ENCODE results near the gene GRIK1.

The GRIK1 gene

DNA sequence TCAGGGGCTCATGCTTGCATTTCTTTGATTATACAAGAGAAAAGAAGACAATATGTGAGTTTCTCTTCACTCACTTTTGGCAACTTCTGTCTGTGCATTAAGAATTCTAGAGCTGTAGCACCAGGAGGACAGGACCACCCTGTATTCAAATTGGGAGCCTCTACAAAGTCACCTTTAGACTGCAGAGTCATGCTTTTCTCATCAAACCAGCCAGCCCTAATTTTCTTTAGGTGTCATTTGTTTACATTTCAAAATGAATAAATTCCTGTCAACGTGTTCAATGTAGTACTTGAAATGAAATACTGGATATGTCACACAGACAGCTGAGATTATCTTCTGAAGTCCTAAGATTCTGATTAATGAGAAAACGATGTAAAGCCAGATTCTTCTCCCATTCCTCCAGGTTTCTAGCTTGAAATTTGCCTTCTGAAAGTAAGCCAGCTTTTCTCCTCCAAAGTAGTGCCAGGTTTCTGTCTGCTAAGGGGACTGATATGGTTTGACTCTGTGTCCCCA lies 177.2 kb downstream of the GRIK1 start:
- H3K27me3 ChIP-seq (ENCODE audit: insufficient read depth, low read length): no peaks in the 10 kb centered on the region
- TF ChIP-seq EZH2 (IDR thresholded peaks at IDR 0.05; ENCODE audit: borderline replicate concordance, low read length): no peak
- TF ChIP-seq, protein P1, sequence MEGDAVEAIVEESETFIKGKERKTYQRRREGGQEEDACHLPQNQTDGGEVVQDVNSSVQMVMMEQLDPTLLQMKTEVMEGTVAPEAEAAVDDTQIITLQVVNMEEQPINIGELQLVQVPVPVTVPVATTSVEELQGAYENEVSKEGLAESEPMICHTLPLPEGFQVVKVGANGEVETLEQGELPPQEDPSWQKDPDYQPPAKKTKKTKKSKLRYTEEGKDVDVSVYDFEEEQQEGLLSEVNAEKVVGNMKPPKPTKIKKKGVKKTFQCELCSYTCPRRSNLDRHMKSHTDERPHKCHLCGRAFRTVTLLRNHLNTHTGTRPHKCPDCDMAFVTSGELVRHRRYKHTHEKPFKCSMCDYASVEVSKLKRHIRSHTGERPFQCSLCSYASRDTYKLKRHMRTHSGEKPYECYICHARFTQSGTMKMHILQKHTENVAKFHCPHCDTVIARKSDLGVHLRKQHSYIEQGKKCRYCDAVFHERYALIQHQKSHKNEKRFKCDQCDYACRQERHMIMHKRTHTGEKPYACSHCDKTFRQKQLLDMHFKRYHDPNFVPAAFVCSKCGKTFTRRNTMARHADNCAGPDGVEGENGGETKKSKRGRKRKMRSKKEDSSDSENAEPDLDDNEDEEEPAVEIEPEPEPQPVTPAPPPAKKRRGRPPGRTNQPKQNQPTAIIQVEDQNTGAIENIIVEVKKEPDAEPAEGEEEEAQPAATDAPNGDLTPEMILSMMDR (IDR thresholded peaks at IDR 0.05; ENCODE audit: low read length): no peak
- no peak overlapping the region for H2AFZ ChIP-seq (ENCODE audit: low read length)
- no peaks in the 10 kb centered on the region for H3F3A ChIP-seq (ENCODE audit: insufficient read depth, low read length)
- no peak overlapping the region for H3K4me2 ChIP-seq (ENCODE audit: low read length)
- H3K79me2 ChIP-seq (ENCODE audit: insufficient read depth, low read length): no peaks in the 10 kb centered on the region
- H3K9me2 ChIP-seq (ENCODE audit: low read depth, low read length): no peaks in the 10 kb centered on the region
- H3K9me3 ChIP-seq (ENCODE audit: low read length): no peaks in the 10 kb centered on the region
- H3K9ac ChIP-seq (ENCODE audit: low read length): no peak overlapping the region
- no peak overlapping the region for H3K27ac ChIP-seq (ENCODE audit: low read depth, low read length, poor library complexity, severe bottlenecking)
- H4K20me1 ChIP-seq (ENCODE audit: insufficient read depth, low read length): no peaks in the 10 kb centered on the region
- no peak overlapping the region for H3K4me3 ChIP-seq (ENCODE audit: low read depth, low read length, poor library complexity, severe bottlenecking)
- H3K4me1 ChIP-seq (ENCODE audit: insufficient read depth, low read length, severe bottlenecking): no peaks in the 10 kb centered on the region
- no peaks in the 10 kb centered on the region for H3K36me3 ChIP-seq (ENCODE audit: insufficient read depth, low read length)

DNA sequence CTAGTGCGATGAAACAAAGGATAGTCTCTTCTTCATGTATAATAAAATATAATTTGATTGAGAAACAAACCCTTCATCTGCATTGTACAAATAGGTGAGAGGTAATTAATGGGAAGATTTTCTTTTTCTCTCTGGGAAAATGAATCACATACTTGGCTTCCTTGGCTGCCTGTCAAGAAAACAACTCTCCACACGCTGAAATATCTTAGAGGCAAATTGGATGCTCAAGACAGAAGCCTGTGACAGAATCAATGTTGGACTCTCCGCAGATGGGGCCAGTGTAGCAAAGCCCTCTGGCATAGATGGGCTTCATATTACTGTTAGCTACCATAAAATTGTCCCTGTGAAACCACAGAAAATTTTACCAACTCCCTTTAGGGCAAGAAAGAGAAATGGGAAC lies 186.6 kb downstream of the GRIK1 start:
- Histone ChIP-seq H3K9ac (ENCODE audit: low read length) (no peak overlapping the region), H3K79me2 (ENCODE audit: insufficient read depth, low read length) (no peaks in the 10 kb centered on the region), H3K4me3 (ENCODE audit: low read depth, low read length, poor library complexity, severe bottlenecking) (no peak overlapping the region), H3F3A (ENCODE audit: insufficient read depth, low read length) (no peaks in the 10 kb centered on the region), H2AFZ (ENCODE audit: low read length) (no peak overlapping the region), H4K20me1 (ENCODE audit: insufficient read depth, low read length) (no peaks in the 10 kb centered on the region), H3K27ac (ENCODE audit: low read depth, low read length, poor library complexity, severe bottlenecking) (no peak overlapping the region), H3K9me2 (ENCODE audit: low read depth, low read length) (no peaks in the 10 kb centered on the region), H3K36me3 (ENCODE audit: insufficient read depth, low read length) (no peaks in the 10 kb centered on the region), H3K4me1 (ENCODE audit: insufficient read depth, low read length, severe bottlenecking) (no peaks in the 10 kb centered on the region), H3K4me2 (ENCODE audit: low read length) (no peak overlapping the region), H3K27me3 (ENCODE audit: insufficient read depth, low read length) (no peaks in the 10 kb centered on the region), H3K9me3 (ENCODE audit: low read length) (no peaks in the 10 kb centered on the region)
- no peak for TF ChIP-seq EZH2 (IDR thresholded peaks at IDR 0.05; ENCODE audit: borderline replicate concordance, low read length)
- TF ChIP-seq, protein P1 (IDR thresholded peaks at IDR 0.05; ENCODE audit: low read length): no peak

- Histone ChIP-seq H3K9ac (ENCODE audit: low read length) (no peak overlapping the region), H3K27me3 (ENCODE audit: insufficient read depth, low read length) (no peaks in the 10 kb centered on the region), H3K4me2 (ENCODE audit: low read length) (no peak overlapping the region), H3K36me3 (ENCODE audit: insufficient read depth, low read length) (no peaks in the 10 kb centered on the region), H3K9me2 (ENCODE audit: low read depth, low read length) (no peaks in the 10 kb centered on the region), H3K9me3 (ENCODE audit: low read length) (no peaks in the 10 kb centered on the region), H3K4me3 (ENCODE audit: low read depth, low read length, poor library complexity, severe bottlenecking) (no peak overlapping the region), H3K79me2 (ENCODE audit: insufficient read depth, low read length) (no peaks in the 10 kb centered on the region), H4K20me1 (ENCODE audit: insufficient read depth, low read length) (no peaks in the 10 kb centered on the region), H3K4me1 (ENCODE audit: insufficient read depth, low read length, severe bottlenecking) (no peaks in the 10 kb centered on the region), H3F3A (ENCODE audit: insufficient read depth, low read length) (no peaks in the 10 kb centered on the region), H3K27ac (ENCODE audit: low read depth, low read length, poor library complexity, severe bottlenecking) (no peak overlapping the region), H2AFZ (ENCODE audit: low read length) (no peak overlapping the region)
- TF ChIP-seq, protein P1 (IDR thresholded peaks at IDR 0.05; ENCODE audit: low read length): no peak
- no peak for TF ChIP-seq EZH2 (IDR thresholded peaks at IDR 0.05; ENCODE audit: borderline replicate concordance, low read length)
Measured at GRCh38 chr21:29751473-29752185, 188.2 kb downstream of the GRIK1 start.
